GM18505 (cell line): Measurements from ENCODE around the gene GRK7.
"Not testable (repeated sequence)": the region's sequence is repeated elsewhere in the genome, so short reads cannot be mapped to it uniquely, and the experiment has no call there.

ENCODE experiments used
- ATAC-seq: cut with Tn5 transposase; IDR thresholded peaks from one replicate; pipeline ENCODE4 v1.9.1; 2021; ENCODE audit not compliant: unreplicated experiment
- POLR2A ChIP-seq: IDR thresholded peaks from 4 replicates; pipeline ENCODE4 v1.6.1; 2011; ENCODE audit warnings: borderline replicate concordance; ENCODE audit not compliant: insufficient read depth, insufficient read length; ENCODE audit errors: extremely low read depth

The GRK7 gene

GRCh38 chr3:141793476-141794260 is 30.5 kb downstream of the GRK7 start:
- no peak for TF ChIP-seq POLR2A
- ATAC-seq = no peak

GRCh38 chr3:141795276-141795675 is 32.1 kb downstream of the GRK7 start:
- no peak for TF ChIP-seq POLR2A
- ATAC-seq = no peak

DNA sequence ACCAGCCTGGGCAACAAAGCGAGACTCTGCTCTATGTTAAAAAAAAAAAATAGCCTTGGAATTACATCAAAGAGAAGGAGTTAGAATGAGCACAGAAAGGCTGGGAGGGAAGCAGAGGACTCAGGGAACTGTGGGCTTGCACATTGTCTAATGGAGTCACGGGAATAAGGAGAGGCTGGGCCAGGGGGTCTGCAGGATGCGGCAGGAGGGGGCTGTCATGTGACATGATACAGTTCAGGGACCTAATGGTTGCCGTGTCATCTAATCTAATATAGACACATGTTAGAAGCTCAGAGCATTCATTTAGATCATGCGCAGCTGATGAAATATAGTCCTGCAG is 32.5 kb downstream of the GRK7 start:
- no peak for TF ChIP-seq POLR2A
- no peak for ATAC-seq

- TF ChIP-seq POLR2A = peak; percentile 12
- peak; percentile 94 for ATAC-seq
Measured at GRCh38 chr3:141796081-141796888, 33.1 kb downstream of the GRK7 start.

DNA sequence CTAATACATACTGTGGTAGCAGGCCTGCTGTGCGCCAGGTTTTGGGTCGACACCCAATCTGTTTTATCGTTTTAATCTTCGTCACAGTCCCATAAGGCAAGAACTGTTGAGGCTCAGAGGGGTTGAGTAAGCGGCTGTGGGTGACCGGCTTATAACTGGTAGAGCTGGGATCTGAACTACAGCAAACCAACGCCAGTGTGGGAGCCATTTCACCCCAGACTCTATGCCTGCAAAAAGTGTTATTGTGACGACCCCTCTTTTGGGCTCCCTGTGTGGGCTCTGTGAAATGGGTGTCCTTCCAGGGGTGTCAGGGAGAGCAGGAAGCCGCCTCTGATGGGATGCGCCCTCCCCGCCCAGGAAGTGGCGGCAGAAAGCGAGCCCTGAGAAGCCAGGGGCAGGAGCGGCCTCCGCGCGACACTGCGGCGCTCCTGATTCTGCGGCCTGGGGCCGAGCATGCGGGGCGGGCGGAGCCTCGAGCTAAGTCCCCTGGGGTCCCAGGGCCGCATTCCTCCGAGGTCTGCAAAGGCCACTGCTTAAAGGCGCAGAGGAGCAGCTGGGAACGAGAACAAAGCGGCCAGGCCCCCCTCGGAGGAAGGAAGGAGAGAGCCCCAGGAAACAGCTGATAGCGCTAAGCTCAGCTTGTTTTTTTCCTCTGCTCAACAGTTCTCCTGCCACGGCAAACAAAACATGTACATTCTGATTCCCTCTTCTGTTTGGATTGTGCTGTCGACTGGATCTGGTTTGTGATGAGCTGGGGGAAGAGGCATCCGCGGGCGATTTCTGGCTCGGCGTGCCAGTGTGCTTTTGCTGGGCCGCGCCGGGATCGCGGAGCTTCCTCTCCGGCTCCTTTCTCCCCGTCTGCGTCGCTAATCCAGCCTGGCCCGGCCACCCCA is 33.9 kb downstream of the GRK7 start:
- no peak for ATAC-seq
- no peak for TF ChIP-seq POLR2A

GRCh38 chr3:141797819-141798447 is 34.7 kb downstream of the GRK7 start:
- no peak for TF ChIP-seq POLR2A
- no peak for ATAC-seq

GRCh38 chr3:141798448-141798845 is 35.2 kb downstream of the GRK7 start:
- no peak for ATAC-seq
- no peak for TF ChIP-seq POLR2A

DNA sequence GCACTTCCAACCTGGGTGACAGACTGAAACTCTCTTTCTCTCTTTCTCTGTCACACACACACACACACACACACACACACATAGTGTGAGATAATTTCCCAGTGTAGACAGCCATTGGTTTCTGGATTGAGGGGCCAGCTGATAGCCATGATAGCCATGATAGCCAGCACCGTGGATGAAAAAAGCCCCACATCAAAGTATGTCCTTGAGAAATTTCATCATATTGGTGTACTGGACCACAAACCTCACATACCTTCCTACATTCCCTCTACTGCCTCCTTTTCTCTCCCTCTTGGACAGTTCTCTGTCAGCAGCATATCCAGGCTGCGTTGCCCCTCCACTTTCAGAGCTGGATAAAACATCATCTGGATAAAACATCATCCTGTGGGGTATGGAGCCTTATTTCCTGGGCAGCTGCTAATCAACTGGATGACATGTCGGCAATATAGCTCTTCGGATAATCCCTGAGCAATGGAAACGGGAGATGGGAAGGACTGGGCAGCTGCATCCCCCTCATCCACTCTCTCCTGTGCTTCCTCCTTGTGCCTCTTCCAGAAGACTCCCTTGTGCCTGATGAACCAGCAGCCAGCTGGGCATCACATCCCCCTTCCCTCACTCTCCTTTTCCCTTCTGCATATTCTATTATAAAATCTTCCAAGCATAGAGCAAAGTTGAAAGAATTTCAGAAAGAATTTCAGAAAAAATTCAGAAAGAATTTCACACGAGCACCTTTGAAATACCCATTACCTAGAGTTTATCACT is 39.3 kb downstream of the GRK7 start:
- ATAC-seq = no peak
- no peak for TF ChIP-seq POLR2A

DNA sequence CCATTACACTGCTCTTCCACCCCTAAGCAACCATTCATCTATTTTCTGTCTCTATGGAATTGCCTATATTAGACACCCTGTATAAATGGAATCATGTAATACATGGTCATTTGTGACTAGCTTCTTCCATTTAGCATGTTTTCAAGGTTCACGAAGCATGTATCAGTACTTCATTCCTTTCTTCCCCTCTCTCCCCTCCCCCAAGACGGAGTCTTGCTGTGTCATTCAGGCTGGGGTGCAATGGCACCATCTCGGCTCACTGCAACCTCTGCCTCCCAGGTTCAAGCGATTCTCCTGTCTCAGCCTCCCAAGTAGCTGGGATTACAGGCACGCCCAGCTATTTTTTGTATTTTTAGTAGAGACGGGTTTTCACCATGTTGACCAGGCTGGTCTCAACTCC is 40.3 kb downstream of the GRK7 start:
- ATAC-seq = not testable (repeated sequence)

- no peak for ATAC-seq
- TF ChIP-seq POLR2A = no peak
Measured at GRCh38 chr3:141804447-141804777, 41.2 kb downstream of the GRK7 start.

DNA sequence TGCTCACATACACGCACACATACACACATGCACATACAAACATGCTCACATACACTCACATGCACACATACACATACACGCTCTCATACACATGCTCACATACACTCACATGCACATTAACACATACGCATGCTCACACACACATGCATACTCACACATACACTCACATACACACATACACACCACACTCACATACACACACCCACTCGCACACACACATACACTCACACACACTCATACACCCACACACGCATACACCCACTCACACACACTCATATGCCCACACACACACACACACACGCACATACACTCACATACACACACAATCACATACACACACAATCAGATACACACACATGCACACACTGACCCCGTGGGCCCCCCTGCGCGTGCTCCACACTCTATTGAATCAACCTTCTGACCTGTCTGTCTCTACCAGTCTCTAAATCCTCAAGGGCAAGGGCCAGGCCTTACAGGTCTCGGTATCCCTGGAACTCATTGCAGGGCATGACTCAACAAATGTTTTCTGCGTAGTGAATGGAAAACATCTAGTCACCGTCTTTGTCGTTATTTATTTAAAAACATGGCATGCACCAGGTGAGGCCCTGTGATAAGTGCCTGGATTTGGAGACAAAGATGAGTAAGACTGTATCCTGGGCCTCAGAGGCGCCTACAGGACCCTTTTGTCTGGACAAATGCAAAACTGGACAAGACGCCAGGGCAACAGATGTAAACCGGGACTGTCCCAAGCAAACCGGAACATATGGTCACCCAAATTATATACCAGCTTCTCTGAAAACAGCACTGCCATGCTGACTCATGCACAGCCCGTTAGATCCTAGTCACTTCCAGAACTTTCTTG is 41.8 kb downstream of the GRK7 start:
- ATAC-seq = no peak
- TF ChIP-seq POLR2A = no peak

GRCh38 chr3:141807277-141808033 is 44.2 kb downstream of the GRK7 start:
- ATAC-seq = no peak
- no peak for TF ChIP-seq POLR2A

- no peak for TF ChIP-seq POLR2A
- ATAC-seq = no peak
Measured at GRCh38 chr3:141808586-141808985, 45.4 kb downstream of the GRK7 start.
